AML-193 (cell line): ENCODE data around the gene THBD.

Experiments used
- DNase-seq, 2 experiments: peaks; one replicate each; lab custom pipeline; 2025; lab: John Stamatoyannopoulos, UW

The THBD gene

GRCh38 chr20:23010096-23010495, 39.4 kb downstream of the THBD start:
- DNase-seq = no peak

GRCh38 chr20:23009636-23010035, 39.8 kb downstream of the THBD start:
- DNase-seq = no peak

- no peak for DNase-seq
Measured at GRCh38 chr20:23008667-23009066, 40.8 kb downstream of the THBD start.

- DNase-seq = no peak
Measured at GRCh38 chr20:23007886-23008655, 41.4 kb downstream of the THBD start.

- DNase-seq = no peak
Measured at GRCh38 chr20:23007462-23007861, 42.0 kb downstream of the THBD start.

GRCh38 chr20:23005776-23006175, 43.7 kb downstream of the THBD start:
- peak; percentile 68 to 74 for DNase-seq

GRCh38 chr20:23003881-23004460, 45.5 kb downstream of the THBD start:
- DNase-seq = no peak

- DNase-seq = no peak
Measured at GRCh38 chr20:23003077-23003635, 46.3 kb downstream of the THBD start.

GRCh38 chr20:23002276-23002675, 47.2 kb downstream of the THBD start:
- no peak for DNase-seq

GRCh38 chr20:23000232-23000947, 49.1 kb downstream of the THBD start:
- no peak for DNase-seq

GRCh38 chr20:22999756-23000155, 49.7 kb downstream of the THBD start:
- DNase-seq = no peak

- no peak for DNase-seq
Measured at GRCh38 chr20:22998476-22998875, 51.0 kb downstream of the THBD start.

- DNase-seq = no peak
Measured at GRCh38 chr20:22995923-22996322, 53.5 kb downstream of the THBD start.
